SK-N-SH (cell line): Measurements from ENCODE around the gene PRDM10. TPM values are rescaled to one million over a fixed set of nuclear protein-coding genes. Genes with fewer than 3 reads are reported as not detected.

Experiments used
- CTCF ChIA-PET: fragments of 300-600, 350-600 bp; formaldehyde crosslinking; extraction: SDS; loops from one replicate; lab custom pipeline; 2021; lab: Yijun Ruan, JAX
- POLR2A ChIA-PET: fragments of 350-600 bp; sonication (Branson Sonifier 250); formaldehyde crosslinking; extraction: SDS; loops from one replicate; lab custom pipeline; 2020; ENCODE audit warnings: antibody characterized with exemption, inconsistent platforms; lab: Yijun Ruan, JAX
- DNase-seq: peaks from one replicate; pipeline ENCODE4 v3.0.0; 2012
- H2AFZ ChIP-seq: fragments of 200-600 bp; sonication (generic); 2 replicates; pipeline ENCODE4 v1.8.1; 2016; ENCODE audit warnings: antibody characterized with exemption, mild to moderate bottlenecking, low read depth
- H3F3A ChIP-seq: fragments of 200-600 bp; sonication (generic); replicated peaks from 2 replicates; pipeline ENCODE3; 2016; ENCODE audit warnings: antibody characterized with exemption, mild to moderate bottlenecking; ENCODE audit not compliant: insufficient read depth
- H3K27ac ChIP-seq, 2 experiments: fragments of 200-500 bp in 1 of 2; fragments of 200-600 bp in 1 of 2; sonication (Bioruptor generic) in 1 of 2; sonication (generic), shearing (Covaris generic) in 1 of 2; 2 replicates each; pipeline versions ENCODE4 v1.5.1 to v1.6.1; 2014 to 2016; ENCODE audit warnings: low read depth in 2 of 2, inconsistent platforms in 1 of 2, low read length in 1 of 2, mild to moderate bottlenecking in 1 of 2, mixed read lengths in 1 of 2
- H3K27me3 ChIP-seq: fragments of 200-600 bp; sonication (generic), shearing (Covaris generic); 2 replicates; pipeline ENCODE4 v1.6.1; 2016; ENCODE audit warnings: mixed run types; ENCODE audit not compliant: insufficient read depth
- H3K36me3 ChIP-seq, 2 experiments: fragments of 200-500 bp in 1 of 2; fragments of 200-600 bp in 1 of 2; sonication (Bioruptor generic) in 1 of 2; sonication (generic) in 1 of 2; replicated peaks in 1 of 2; 2 replicates each; pipeline versions ENCODE3 to v1.5.1; 2014 to 2016; ENCODE audit warnings: low read length in 1 of 2, mild to moderate bottlenecking in 1 of 2; ENCODE audit not compliant: insufficient read depth in 2 of 2, control insufficient read depth in 1 of 2
- H3K4me1 ChIP-seq, 2 experiments: fragments of 200-500 bp in 1 of 2; fragments of 200-600 bp in 1 of 2; sonication (Bioruptor generic) in 1 of 2; sonication (generic), shearing (Covaris generic) in 1 of 2; 2 replicates each; pipeline versions ENCODE4 v1.5.1 to v1.6.1; 2014 to 2016; ENCODE audit warnings: low read depth in 1 of 2, low read length in 1 of 2, mixed run types in 1 of 2; ENCODE audit not compliant: insufficient read depth in 2 of 2, control insufficient read depth in 1 of 2
- H3K4me2 ChIP-seq: fragments of 200-600 bp; sonication (generic), shearing (Covaris generic); 2 replicates; pipeline ENCODE4 v1.6.1; 2017; ENCODE audit warnings: mixed run types
- H3K4me3 ChIP-seq, 2 experiments: fragments of 200-500 bp in 1 of 2; fragments of 200-600 bp in 1 of 2; sonication (Bioruptor generic) in 1 of 2; sonication (generic), shearing (Covaris generic) in 1 of 2; 2 replicates each; pipeline versions ENCODE4 v1.5.1 to v1.8.1; 2014 to 2016; ENCODE audit warnings: low read depth in 2 of 2, inconsistent platforms in 1 of 2, low read length in 1 of 2, mild to moderate bottlenecking in 1 of 2, mixed read lengths in 1 of 2, moderate library complexity in 1 of 2
- H3K79me2 ChIP-seq: fragments of 200-600 bp; sonication (generic); 2 replicates; pipeline ENCODE4 v1.8.1; 2017; ENCODE audit warnings: mild to moderate bottlenecking; ENCODE audit not compliant: insufficient read depth
- H3K9ac ChIP-seq: fragments of 200-600 bp; sonication (generic); 2 replicates; pipeline ENCODE4 v1.6.1; 2017; ENCODE audit warnings: mixed run types
- H3K9me2 ChIP-seq: fragments of 200-600 bp; sonication (generic); 2 replicates; pipeline ENCODE4 v1.6.1; 2017; ENCODE audit warnings: mixed run types
- H3K9me3 ChIP-seq: fragments of 200-600 bp; sonication (generic); 2 replicates; pipeline ENCODE4 v1.6.1; 2017; ENCODE audit warnings: mixed run types, mild to moderate bottlenecking, moderate library complexity
- H4K20me1 ChIP-seq: fragments of 200-600 bp; sonication (generic); 2 replicates; pipeline ENCODE4 v1.6.1; 2017; ENCODE audit warnings: mild to moderate bottlenecking, mixed run types; ENCODE audit not compliant: insufficient read depth
- EZH2phosphoT487 ChIP-seq: fragments of 200-600 bp; sonication (generic); IDR thresholded peaks from 2 replicates; pipeline ENCODE4 v1.6.1; 2017; ENCODE audit warnings: low read depth, mixed run types, mild to moderate bottlenecking, antibody characterized with exemption, moderate library complexity, borderline replicate concordance
- IRF3 ChIP-seq: fragments of 150-350 bp; IDR thresholded peaks from 2 replicates; pipeline ENCODE4 v1.6.1; 2016; ENCODE audit warnings: mild to moderate bottlenecking, low read depth, low read length
- MXI1 ChIP-seq: IDR thresholded peaks from 2 replicates; pipeline ENCODE4 v1.6.1; 2012; ENCODE audit warnings: mild to moderate bottlenecking, low read depth, low read length, improper control_type of control experiment
- NRF1 ChIP-seq: IDR thresholded peaks from 2 replicates; pipeline ENCODE4 v1.6.1; 2012; ENCODE audit warnings: low read depth, mild to moderate bottlenecking, low read length
- PBX3 ChIP-seq: IDR thresholded peaks from 2 replicates; pipeline ENCODE4; 2012
- RAD21 ChIP-seq: IDR thresholded peaks from 2 replicates; pipeline ENCODE4 v1.6.1; 2012; ENCODE audit warnings: mild to moderate bottlenecking, low read length
- YY1 ChIP-seq: IDR thresholded peaks from 2 replicates; pipeline ENCODE4 v1.4.0; 2012; ENCODE audit warnings: low read depth, mild to moderate bottlenecking
- ZBTB33 ChIP-seq: IDR thresholded peaks from 2 replicates; pipeline ENCODE4 v1.4.0; 2012; ENCODE audit warnings: low read depth, borderline replicate concordance
- WGBS: methylation state at CpG from one replicate; pipeline ENCODE4 v1.1.6; 2017; ENCODE audit warnings: low lambda C conversion rate; 5-methylcytosine and 5-hydroxymethylcytosine counted together
- polyA plus RNA-seq, 3 experiments: library from polyadenylated mRNA; depleted of rRNA; stranded (reverse); fragments of >200 nt; gene quantifications; 2 replicates each; pipeline ENCODE4 v1.2.3, GENCODE V29; 2012
- TF ChIP-seq, protein P1 (sequence below): IDR thresholded peaks from 2 replicates; pipeline ENCODE4 v1.6.1; 2012; ENCODE audit warnings: mild to moderate bottlenecking, low read depth, low read length, moderate library complexity
- TF ChIP-seq, protein P2 (sequence below): fragments of 150-350 bp; IDR thresholded peaks from 2 replicates; pipeline ENCODE4 v1.6.1; 2017; ENCODE audit warnings: antibody characterized with exemption, low read length, low read depth, borderline replicate concordance
- TF ChIP-seq, protein P3 (sequence below): IDR thresholded peaks from 2 replicates; pipeline ENCODE4 v1.4.0; 2012; ENCODE audit warnings: low read depth, borderline replicate concordance

Gene PRDM10
- polyA plus RNA-seq, 1 of the 3 experiments (the other 2 are of a cell fraction) = 1.9 TPM

GRCh38 chr11:129946965-129947364 lies 55.7 kb downstream of the PRDM10 start:
- peaks cover 6 to 7% of the 10 kb centered on the region in 2 experiments for H3K36me3 ChIP-seq
- H3K9me2 ChIP-seq = no peaks in the 10 kb centered on the region
- DNase-seq = no peak
- H3K9ac ChIP-seq = no peak overlapping the region
- H3F3A ChIP-seq = no peaks in the 10 kb centered on the region
- H4K20me1 ChIP-seq = no peaks in the 10 kb centered on the region
- no peak overlapping the region for H3K27ac ChIP-seq
- peaks cover 0 to 17% of the 10 kb centered on the region in 2 experiments; a peak in 2 of 4 replicates for H3K4me1 ChIP-seq
- no peaks in the 10 kb centered on the region for H3K27me3 ChIP-seq
- POLR2A ChIA-PET = no interaction called here
- no peak overlapping the region for H3K4me3 ChIP-seq
- TF ChIP-seq, protein P1, sequence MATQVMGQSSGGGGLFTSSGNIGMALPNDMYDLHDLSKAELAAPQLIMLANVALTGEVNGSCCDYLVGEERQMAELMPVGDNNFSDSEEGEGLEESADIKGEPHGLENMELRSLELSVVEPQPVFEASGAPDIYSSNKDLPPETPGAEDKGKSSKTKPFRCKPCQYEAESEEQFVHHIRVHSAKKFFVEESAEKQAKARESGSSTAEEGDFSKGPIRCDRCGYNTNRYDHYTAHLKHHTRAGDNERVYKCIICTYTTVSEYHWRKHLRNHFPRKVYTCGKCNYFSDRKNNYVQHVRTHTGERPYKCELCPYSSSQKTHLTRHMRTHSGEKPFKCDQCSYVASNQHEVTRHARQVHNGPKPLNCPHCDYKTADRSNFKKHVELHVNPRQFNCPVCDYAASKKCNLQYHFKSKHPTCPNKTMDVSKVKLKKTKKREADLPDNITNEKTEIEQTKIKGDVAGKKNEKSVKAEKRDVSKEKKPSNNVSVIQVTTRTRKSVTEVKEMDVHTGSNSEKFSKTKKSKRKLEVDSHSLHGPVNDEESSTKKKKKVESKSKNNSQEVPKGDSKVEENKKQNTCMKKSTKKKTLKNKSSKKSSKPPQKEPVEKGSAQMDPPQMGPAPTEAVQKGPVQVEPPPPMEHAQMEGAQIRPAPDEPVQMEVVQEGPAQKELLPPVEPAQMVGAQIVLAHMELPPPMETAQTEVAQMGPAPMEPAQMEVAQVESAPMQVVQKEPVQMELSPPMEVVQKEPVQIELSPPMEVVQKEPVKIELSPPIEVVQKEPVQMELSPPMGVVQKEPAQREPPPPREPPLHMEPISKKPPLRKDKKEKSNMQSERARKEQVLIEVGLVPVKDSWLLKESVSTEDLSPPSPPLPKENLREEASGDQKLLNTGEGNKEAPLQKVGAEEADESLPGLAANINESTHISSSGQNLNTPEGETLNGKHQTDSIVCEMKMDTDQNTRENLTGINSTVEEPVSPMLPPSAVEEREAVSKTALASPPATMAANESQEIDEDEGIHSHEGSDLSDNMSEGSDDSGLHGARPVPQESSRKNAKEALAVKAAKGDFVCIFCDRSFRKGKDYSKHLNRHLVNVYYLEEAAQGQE = no peak
- no peak for TF ChIP-seq NRF1
- TF ChIP-seq RAD21 = no peak
- TF ChIP-seq YY1 = no peak
- TF ChIP-seq EZH2phosphoT487 = no peak
- TF ChIP-seq, protein P2, sequence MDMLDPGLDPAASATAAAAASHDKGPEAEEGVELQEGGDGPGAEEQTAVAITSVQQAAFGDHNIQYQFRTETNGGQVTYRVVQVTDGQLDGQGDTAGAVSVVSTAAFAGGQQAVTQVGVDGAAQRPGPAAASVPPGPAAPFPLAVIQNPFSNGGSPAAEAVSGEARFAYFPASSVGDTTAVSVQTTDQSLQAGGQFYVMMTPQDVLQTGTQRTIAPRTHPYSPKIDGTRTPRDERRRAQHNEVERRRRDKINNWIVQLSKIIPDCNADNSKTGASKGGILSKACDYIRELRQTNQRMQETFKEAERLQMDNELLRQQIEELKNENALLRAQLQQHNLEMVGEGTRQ = no peak
- TF ChIP-seq MXI1 = no peak
- no peak for TF ChIP-seq ZBTB33
- TF ChIP-seq PBX3 = no peak
- no peak for TF ChIP-seq IRF3
- TF ChIP-seq, protein P3, sequence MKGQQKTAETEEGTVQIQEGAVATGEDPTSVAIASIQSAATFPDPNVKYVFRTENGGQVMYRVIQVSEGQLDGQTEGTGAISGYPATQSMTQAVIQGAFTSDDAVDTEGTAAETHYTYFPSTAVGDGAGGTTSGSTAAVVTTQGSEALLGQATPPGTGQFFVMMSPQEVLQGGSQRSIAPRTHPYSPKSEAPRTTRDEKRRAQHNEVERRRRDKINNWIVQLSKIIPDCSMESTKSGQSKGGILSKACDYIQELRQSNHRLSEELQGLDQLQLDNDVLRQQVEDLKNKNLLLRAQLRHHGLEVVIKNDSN = no peak
- H2AFZ ChIP-seq = no peak overlapping the region
- WGBS = 93% methylated on average over 15 of the region's 15 CpGs
- no peaks in the 10 kb centered on the region for H3K9me3 ChIP-seq
- H3K79me2 ChIP-seq = no peaks in the 10 kb centered on the region
- no peak overlapping the region for H3K4me2 ChIP-seq
- CTCF ChIA-PET = interaction anchor here (1.3 kb wide), 1 partner anchor 168 kb away, joined by 4 read pairs; no protein-coding TSS in a partner anchor
